ENCODE results near the gene ST3GAL3. TPM values are rescaled to one million over a fixed set of nuclear protein-coding genes. Genes with fewer than 3 reads are reported as not detected.

Gene ST3GAL3
- total RNA-seq, 1 experiment from 2014 or later, result 26.0 TPM

DNA sequence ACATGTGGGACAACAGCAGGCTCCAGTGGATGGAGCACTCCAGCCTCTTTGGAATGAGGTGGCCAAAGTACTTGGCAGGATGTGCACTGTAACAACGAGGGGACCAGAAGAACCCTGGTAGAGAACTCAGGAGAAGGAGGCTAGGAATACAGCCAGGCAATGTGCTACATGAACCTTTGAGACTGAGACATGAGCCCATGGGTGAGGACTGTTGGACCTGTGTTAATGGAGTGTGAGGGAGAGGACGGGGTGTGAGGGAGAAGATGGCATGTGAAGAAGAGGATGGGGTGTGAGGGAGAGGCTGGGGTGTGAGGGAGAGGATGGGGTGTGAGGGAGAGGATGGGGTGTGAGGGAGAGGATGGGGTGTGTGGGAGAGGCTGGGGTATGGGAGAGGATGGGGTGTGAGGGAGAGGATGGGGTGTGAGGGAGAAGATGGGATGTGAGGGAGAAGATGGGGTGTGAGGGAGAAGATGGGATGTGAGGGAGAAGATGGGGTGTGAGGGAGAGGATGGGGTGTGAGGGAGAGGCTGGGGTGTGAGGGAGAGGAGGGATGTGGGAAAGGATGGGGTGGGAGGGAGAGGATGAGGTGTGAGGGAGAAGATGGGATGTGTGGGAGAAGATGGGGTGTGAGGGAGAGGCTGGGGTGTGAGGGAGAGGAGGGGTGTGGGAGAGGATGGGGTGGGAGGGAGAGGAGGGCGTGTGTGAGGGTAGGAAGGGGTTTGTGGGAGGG lies 164.0 kb downstream of the ST3GAL3 start:
- TF ChIP-seq SIN3A (IDR thresholded peaks at IDR 0.05; ENCODE audit: borderline replicate concordance, insufficient read depth, low read depth, low read length), result no peak
- TF ChIP-seq, protein P1, sequence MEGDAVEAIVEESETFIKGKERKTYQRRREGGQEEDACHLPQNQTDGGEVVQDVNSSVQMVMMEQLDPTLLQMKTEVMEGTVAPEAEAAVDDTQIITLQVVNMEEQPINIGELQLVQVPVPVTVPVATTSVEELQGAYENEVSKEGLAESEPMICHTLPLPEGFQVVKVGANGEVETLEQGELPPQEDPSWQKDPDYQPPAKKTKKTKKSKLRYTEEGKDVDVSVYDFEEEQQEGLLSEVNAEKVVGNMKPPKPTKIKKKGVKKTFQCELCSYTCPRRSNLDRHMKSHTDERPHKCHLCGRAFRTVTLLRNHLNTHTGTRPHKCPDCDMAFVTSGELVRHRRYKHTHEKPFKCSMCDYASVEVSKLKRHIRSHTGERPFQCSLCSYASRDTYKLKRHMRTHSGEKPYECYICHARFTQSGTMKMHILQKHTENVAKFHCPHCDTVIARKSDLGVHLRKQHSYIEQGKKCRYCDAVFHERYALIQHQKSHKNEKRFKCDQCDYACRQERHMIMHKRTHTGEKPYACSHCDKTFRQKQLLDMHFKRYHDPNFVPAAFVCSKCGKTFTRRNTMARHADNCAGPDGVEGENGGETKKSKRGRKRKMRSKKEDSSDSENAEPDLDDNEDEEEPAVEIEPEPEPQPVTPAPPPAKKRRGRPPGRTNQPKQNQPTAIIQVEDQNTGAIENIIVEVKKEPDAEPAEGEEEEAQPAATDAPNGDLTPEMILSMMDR (IDR thresholded peaks at IDR 0.05), result no peak
- TF ChIP-seq POLR2AphosphoS5 (IDR thresholded peaks at IDR 0.05; ENCODE audit: low read depth, low read length), result no peak
- no peak for TF ChIP-seq TCF7L2 (IDR thresholded peaks at IDR 0.05; ENCODE audit: low read depth, low read length)
- TF ChIP-seq REST (IDR thresholded peaks at IDR 0.05; ENCODE audit: insufficient read depth in 1 of 2, low read depth in 2 of 2, low read length in 1 of 2), result no peak
- CTCF ChIA-PET, result no interaction called here
- no peaks in the 10 kb centered on the region for H3K9me3 ChIP-seq (ENCODE audit: control insufficient read depth, insufficient read depth, low read depth, low read length)

DNA sequence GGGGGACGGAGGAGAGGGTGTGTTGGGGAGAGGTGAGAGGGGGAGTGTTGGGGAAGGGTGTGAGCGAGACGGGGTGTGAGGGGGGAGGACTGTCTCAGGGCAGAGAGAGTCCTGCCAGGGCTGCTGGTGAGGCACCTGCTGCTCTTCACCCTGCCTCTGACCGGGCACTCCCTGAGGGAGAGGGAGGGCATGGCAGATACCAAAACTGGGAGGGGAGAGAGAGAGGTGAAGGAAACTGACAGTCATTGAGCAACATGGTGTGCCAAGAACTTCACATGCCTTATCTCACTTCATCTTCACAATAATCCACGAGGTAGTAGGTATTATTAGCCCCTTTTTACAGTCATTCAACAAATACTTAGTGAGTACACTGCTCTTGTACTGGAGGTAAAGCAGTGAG lies 164.9 kb downstream of the ST3GAL3 start:
- H3K4me3 ChIP-seq (ENCODE audit: low read depth in 2 of 2, low read length in 2 of 2), result no peak overlapping the region
- in situ Hi-C loops (cut with HindIII; ENCODE audit: low pct_unique_long_range_greater_than_20kb, low sequenced_read_pairs), result no loop called here

More for the DNA sequence above, 164.0 kb downstream of the ST3GAL3 start:
- no peaks in the 10 kb centered on the region for H3K4me1 ChIP-seq (ENCODE audit: control insufficient read depth, insufficient read depth, low read length)
- ATAC-seq, result no peak
- H3K27me3 ChIP-seq (ENCODE audit: control insufficient read depth, insufficient read depth, low read length), result no peaks in the 10 kb centered on the region
- no peak for DNase-seq (ENCODE audit: low read depth, low spot score)
- no peak overlapping the region for H3K27ac ChIP-seq (ENCODE audit: low read length)
- BruUV-seq (replicated peaks), result no TSS peak
- POLR2A ChIA-PET, result no interaction called here
- no peak overlapping the region for H3K4me3 ChIP-seq (ENCODE audit: low read depth in 2 of 2, low read length in 2 of 2)
- in situ Hi-C loops (cut with HindIII; ENCODE audit: low pct_unique_long_range_greater_than_20kb, low sequenced_read_pairs) (no loop called here), intact Hi-C loops (cut with micrococcal nuclease; ENCODE audit: unreplicated experiment) (no loop called here)
- no peaks in the 10 kb centered on the region; the same call in 1 of the 2 replicates for H3K36me3 ChIP-seq (ENCODE audit: control insufficient read depth, insufficient read depth, low read length)

More for the DNA sequence above, 164.9 kb downstream of the ST3GAL3 start:
- intact Hi-C loops (cut with micrococcal nuclease; ENCODE audit: unreplicated experiment), result no loop called here
- TF ChIP-seq REST (IDR thresholded peaks at IDR 0.05; ENCODE audit: insufficient read depth in 1 of 2, low read depth in 2 of 2, low read length in 1 of 2) (no peak), POLR2AphosphoS5 (IDR thresholded peaks at IDR 0.05; ENCODE audit: low read depth, low read length) (no peak), SIN3A (IDR thresholded peaks at IDR 0.05; ENCODE audit: borderline replicate concordance, insufficient read depth, low read depth, low read length) (no peak), TCF7L2 (IDR thresholded peaks at IDR 0.05; ENCODE audit: low read depth, low read length) (no peak)
- TF ChIP-seq, protein P1 (IDR thresholded peaks at IDR 0.05), result no peak
- no TSS peak for BruUV-seq (replicated peaks)
- ChIA-PET CTCF (no interaction called here), POLR2A (no interaction called here)
- Histone ChIP-seq H3K36me3 (ENCODE audit: control insufficient read depth, insufficient read depth, low read length) (no peaks in the 10 kb centered on the region; the same call in 1 of the 2 replicates), H3K27ac (ENCODE audit: low read length) (no peak overlapping the region), H3K27me3 (ENCODE audit: control insufficient read depth, insufficient read depth, low read length) (no peaks in the 10 kb centered on the region), H3K9me3 (ENCODE audit: control insufficient read depth, insufficient read depth, low read depth, low read length) (no peaks in the 10 kb centered on the region), H3K4me1 (ENCODE audit: control insufficient read depth, insufficient read depth, low read length) (no peaks in the 10 kb centered on the region)
- DNase-seq (ENCODE audit: low read depth, low spot score), result no peak
- ATAC-seq, result 0 out of 2 replicates have a peak, but pooled peaks have one; percentile 47
